B cell (primary cell): Measurements from ENCODE around the gene CERK. TPM values are rescaled to one million over a fixed set of nuclear protein-coding genes. Genes with fewer than 3 reads are reported as not detected.

Experiments used
- ATAC-seq: fragments of 200-7000 bp; cut with Tn5 transposase; one replicate; pipeline ENCODE4 v1.10.0; 2021; ENCODE audit warnings: low read depth, mild to moderate bottlenecking, moderate number of reproducible peaks, moderate library complexity
- CTCF ChIA-PET: fragments of 350-600 bp; sonication (Branson Sonifier 250); formaldehyde crosslinking; loops from one replicate; lab custom pipeline; 2021; ENCODE audit warnings: antibody characterized with exemption, inconsistent platforms; lab: Charles Lee
- POLR2A ChIA-PET: fragments of 350-600 bp; sonication (Branson Sonifier 250); formaldehyde crosslinking; loops from one replicate; lab custom pipeline; 2021; ENCODE audit warnings: antibody characterized with exemption; lab: Charles Lee
- DNase-seq: peaks from one replicate; pipeline ENCODE4 v3.0.0; 2013
- H2AFZ ChIP-seq: 2 replicates; pipeline ENCODE4 v1.6.1; 2012; ENCODE audit warnings: mild to moderate bottlenecking, low read depth, low read length; ENCODE audit not compliant: insufficient read depth, poor library complexity, severe bottlenecking
- H3K27ac ChIP-seq, 2 donors: 1 replicate in 1 of 2; 2 replicates in 1 of 2; pipeline ENCODE4 v1.5.1; 2012 to 2013; ENCODE audit warnings: low read length in 2 of 2, mild to moderate bottlenecking in 2 of 2, moderate library complexity in 1 of 2
- H3K27me3 ChIP-seq, 4 experiments: fragments of 200-600 bp in 1 of 4; sonication (generic) in 1 of 4; replicated peaks in 1 of 4; 1 replicate in 2 of 4; 2 replicates in 2 of 4; pipeline versions ENCODE4 v1.6.1 to v1.7.0; 2013 to 2016; ENCODE audit warnings: low read length in 3 of 4, mild to moderate bottlenecking in 2 of 4, mixed read lengths in 1 of 4, moderate library complexity in 1 of 4; ENCODE audit not compliant: insufficient read depth in 4 of 4, control insufficient read depth in 3 of 4; ENCODE audit errors: control extremely low read depth in 1 of 4
- H3K36me3 ChIP-seq, 2 experiments: replicated peaks in 1 of 2; 1 replicate in 1 of 2; 2 replicates in 1 of 2; pipeline versions ENCODE4 v1.6.1 to v1.7.1; 2013; ENCODE audit warnings: low read length in 1 of 2; ENCODE audit not compliant: insufficient read depth in 2 of 2, control insufficient read depth in 1 of 2; ENCODE audit errors: control extremely low read depth in 1 of 2, extremely low read depth in 1 of 2
- H3K4me1 ChIP-seq, 2 donors: fragments of 200-600 bp in 1 of 2; sonication (generic) in 1 of 2; 1 replicate in 1 of 2; 2 replicates in 1 of 2; pipeline versions ENCODE4 v1.5.1 to v1.6.1; 2013 to 2017; ENCODE audit warnings: low read length in 2 of 2; ENCODE audit not compliant: control insufficient read depth in 2 of 2, insufficient read depth in 2 of 2
- H3K4me2 ChIP-seq: replicated peaks from 2 replicates; pipeline ENCODE3; 2012; ENCODE audit warnings: mild to moderate bottlenecking, low read depth, low read length; ENCODE audit not compliant: poor library complexity, severe bottlenecking
- H3K4me3 ChIP-seq, 5 experiments: fragments of 200-600 bp in 1 of 5; sonication (generic) in 1 of 5; 1 replicate in 3 of 5; 2 replicates in 2 of 5; pipeline versions ENCODE4 v1.5.1 to v1.7.0; 2011 to 2016; ENCODE audit warnings: low read length in 4 of 5, mild to moderate bottlenecking in 4 of 5, low read depth in 2 of 5, control low read depth in 1 of 5, moderate library complexity in 1 of 5; ENCODE audit not compliant: insufficient read depth in 1 of 5; ENCODE audit errors: control extremely low read depth in 1 of 5, extremely low read depth in 1 of 5
- H3K79me2 ChIP-seq: fragments of 200-600 bp; sonication (generic); one replicate; pipeline ENCODE4 v1.6.0; 2016; ENCODE audit warnings: low read length; ENCODE audit not compliant: control insufficient read depth, insufficient read depth
- H3K9ac ChIP-seq: fragments of 200-600 bp; sonication (generic); 2 replicates; pipeline ENCODE4 v1.6.1; 2017; ENCODE audit warnings: mild to moderate bottlenecking, low read length, moderate library complexity
- H3K9me3 ChIP-seq, 3 donors: one replicate each; pipeline versions ENCODE4 v1.6.1 to v1.7.1; 2013; ENCODE audit warnings: low read length in 2 of 3; ENCODE audit not compliant: control insufficient read depth in 2 of 3, insufficient read depth in 1 of 3; ENCODE audit errors: control extremely low read depth in 1 of 3
- H4K20me1 ChIP-seq: 2 replicates; pipeline ENCODE4 v1.6.0; 2012; ENCODE audit warnings: mild to moderate bottlenecking, low read length; ENCODE audit not compliant: insufficient read depth, control insufficient read depth, poor library complexity, severe bottlenecking
- H3K27ac Mint-ChIP-seq: one replicate; pipeline ENCODE4 v1.8.0; 2021; ENCODE audit warnings: mixed read lengths
- H3K27me3 Mint-ChIP-seq: one replicate; pipeline ENCODE4 v1.8.0; 2021; ENCODE audit warnings: mixed read lengths
- H3K4me1 Mint-ChIP-seq: one replicate; pipeline ENCODE4 v1.8.0; 2021; ENCODE audit warnings: mixed read lengths
- H3K4me3 Mint-ChIP-seq: one replicate; pipeline ENCODE4 v1.8.0; 2021; ENCODE audit warnings: mixed read lengths
- H3K9me3 Mint-ChIP-seq: one replicate; pipeline ENCODE4 v1.8.0; 2022; ENCODE audit warnings: mixed read lengths; ENCODE audit not compliant: insufficient read depth
- EZH2 ChIP-seq: IDR thresholded peaks from 2 replicates; pipeline ENCODE4 v1.6.1; 2012; ENCODE audit warnings: borderline replicate concordance, low read depth, mild to moderate bottlenecking, moderate library complexity, low read length; ENCODE audit not compliant: insufficient read depth, poor library complexity, severe bottlenecking
- WGBS: methylation state at CpG from one replicate; pipeline ENCODE4 v1.1.5; 2013; ENCODE audit warnings: missing lambda C conversion rate; ENCODE audit not compliant: insufficient coverage; 5-methylcytosine and 5-hydroxymethylcytosine counted together
- intact Hi-C: fragments of 100-400 bp; cut with micrococcal nuclease; formaldehyde crosslinking; loops from one replicate; pipeline ENCODE4 v1.10.0; 2022
- polyA plus RNA-seq: library from polyadenylated mRNA; depleted of rRNA; stranded (reverse); fragments of >200 nt; gene quantifications from 2 replicates; pipeline ENCODE4 v1.2.3, GENCODE V29; 2012
- total RNA-seq, 2 donors: library from RNA; stranded (reverse); fragments of 120-200 nt in 1 of 2; gene quantifications; 1 replicate in 1 of 2; 2 replicates in 1 of 2; pipeline versions ENCODE4 v1.2.3 to v1.2.4, GENCODE V29; 2013 to 2022
- TF ChIP-seq, protein P1 (sequence below): fragments of 200-600 bp; IDR thresholded peaks from one replicate; pipeline ENCODE4 v1.8.0; 2022; ENCODE audit warnings: antibody characterized with exemption, mild to moderate bottlenecking

Gene CERK
- total and polyA plus RNA-seq, 2 donors (not counting 1 experiment from before 2014, with no cell fraction given), result 23.2 to 48.3 TPM

DNA sequence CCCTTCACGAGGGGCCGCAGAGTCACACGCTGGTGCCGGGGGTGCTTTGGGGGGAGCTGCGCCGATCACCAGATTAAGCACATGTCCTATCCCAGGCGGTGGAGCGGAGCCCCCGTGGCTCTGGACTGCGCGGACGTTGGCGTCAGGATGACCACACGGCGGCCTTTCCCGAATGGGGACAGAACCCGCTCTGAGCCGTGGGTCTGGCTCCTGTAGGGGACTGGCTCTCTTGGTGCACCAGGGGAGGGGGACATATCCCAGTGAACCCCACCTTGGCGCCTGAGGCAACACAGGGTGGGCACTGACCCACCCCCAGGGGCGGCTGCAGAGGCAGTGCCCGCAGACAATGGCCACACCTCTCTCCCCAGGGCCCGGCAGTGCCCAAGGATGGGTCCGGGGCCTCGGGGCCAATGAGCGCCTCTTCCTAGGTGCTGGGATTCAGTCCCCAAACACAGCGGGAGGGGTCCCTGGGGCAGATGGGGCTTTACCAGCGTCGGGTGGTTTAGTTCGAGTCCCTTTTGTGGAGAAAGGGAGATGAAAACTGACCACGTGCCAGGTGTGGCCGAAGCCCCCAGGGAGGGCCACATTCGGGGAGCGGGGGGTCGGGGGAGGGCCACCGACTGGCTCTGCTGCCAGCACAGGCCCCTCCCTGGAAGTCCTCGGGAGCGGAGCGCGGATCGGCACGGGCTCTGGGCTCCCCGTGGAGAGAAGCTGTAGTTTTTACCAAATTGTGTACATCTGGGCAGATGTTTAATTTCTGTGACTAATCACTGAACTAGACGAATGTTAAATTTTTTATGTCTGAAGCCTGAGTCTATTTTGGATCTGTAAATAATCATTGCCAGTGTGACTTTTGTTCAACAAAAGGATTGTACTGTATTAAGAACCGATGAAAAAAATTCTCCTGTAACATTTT, 59.0 kb downstream of the CERK start:
- no peak for DNase-seq
- H3K27me3 ChIP-seq, result peaks cover 0 to 31% (median 0%) of the 10 kb centered on the region in 4 experiments
- Mint-ChIP-seq H3K27ac (no peak overlapping the region), H3K9me3 (no peaks in the 10 kb centered on the region), H3K4me1 (peaks cover 20% of the 10 kb centered on the region), H3K4me3 (no peak overlapping the region), H3K27me3 (no peaks in the 10 kb centered on the region)
- intact Hi-C loops, result no loop called here
- ChIA-PET CTCF (no interaction called here), POLR2A (no interaction called here)
- H3K27ac ChIP-seq, result no peak overlapping the region
- no peak for TF ChIP-seq EZH2
- TF ChIP-seq, protein P1, sequence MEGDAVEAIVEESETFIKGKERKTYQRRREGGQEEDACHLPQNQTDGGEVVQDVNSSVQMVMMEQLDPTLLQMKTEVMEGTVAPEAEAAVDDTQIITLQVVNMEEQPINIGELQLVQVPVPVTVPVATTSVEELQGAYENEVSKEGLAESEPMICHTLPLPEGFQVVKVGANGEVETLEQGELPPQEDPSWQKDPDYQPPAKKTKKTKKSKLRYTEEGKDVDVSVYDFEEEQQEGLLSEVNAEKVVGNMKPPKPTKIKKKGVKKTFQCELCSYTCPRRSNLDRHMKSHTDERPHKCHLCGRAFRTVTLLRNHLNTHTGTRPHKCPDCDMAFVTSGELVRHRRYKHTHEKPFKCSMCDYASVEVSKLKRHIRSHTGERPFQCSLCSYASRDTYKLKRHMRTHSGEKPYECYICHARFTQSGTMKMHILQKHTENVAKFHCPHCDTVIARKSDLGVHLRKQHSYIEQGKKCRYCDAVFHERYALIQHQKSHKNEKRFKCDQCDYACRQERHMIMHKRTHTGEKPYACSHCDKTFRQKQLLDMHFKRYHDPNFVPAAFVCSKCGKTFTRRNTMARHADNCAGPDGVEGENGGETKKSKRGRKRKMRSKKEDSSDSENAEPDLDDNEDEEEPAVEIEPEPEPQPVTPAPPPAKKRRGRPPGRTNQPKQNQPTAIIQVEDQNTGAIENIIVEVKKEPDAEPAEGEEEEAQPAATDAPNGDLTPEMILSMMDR, result no peak
- 91% methylated on average over 43 of the region's 44 CpGs for WGBS
- peaks cover 0 to 10% (median 0%) of the 10 kb centered on the region in 3 donors for H3K9me3 ChIP-seq
- H3K79me2 ChIP-seq, result peaks cover 19% of the 10 kb centered on the region
- ATAC-seq, result no peak
- peaks cover 93% of the 10 kb centered on the region for H4K20me1 ChIP-seq
- H3K4me2 ChIP-seq, result no peak overlapping the region
- H2AFZ ChIP-seq, result no peak overlapping the region
- H3K9ac ChIP-seq, result no peak overlapping the region
- peaks cover 0 to 32% of the 10 kb centered on the region in 2 experiments for H3K36me3 ChIP-seq
- H3K4me1 ChIP-seq, result peaks cover 19 to 29% of the 10 kb centered on the region in 2 donors
- no peak overlapping the region for H3K4me3 ChIP-seq
